ENCODE measurements around the gene ARHGEF12. TPM values are rescaled to one million over a fixed set of nuclear protein-coding genes. Genes with fewer than 3 reads are reported as not detected.

ARHGEF12 gene
- polyA plus RNA-seq, 2 donors: 15.3 to 17.9 TPM

DNA sequence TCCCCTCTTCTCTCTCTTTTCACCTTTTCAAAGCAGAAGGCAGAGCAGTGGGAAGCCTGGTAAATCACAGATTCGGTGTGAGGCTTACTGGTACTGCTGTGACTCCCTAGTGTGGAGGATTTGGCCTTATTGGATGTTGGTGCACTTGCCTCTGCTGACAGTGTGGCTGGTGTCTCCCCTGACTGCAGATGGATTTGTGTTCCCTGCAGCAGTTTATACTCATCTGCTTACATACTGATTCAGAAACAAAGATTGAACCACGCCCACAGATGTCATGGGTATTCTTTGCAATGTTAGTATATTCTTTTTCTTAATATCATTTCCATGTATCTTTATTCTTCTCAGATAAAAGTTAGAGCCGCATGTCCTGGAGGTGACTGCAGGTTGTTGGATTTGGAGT is 148.5 kb downstream of the ARHGEF12 start:
- Histone ChIP-seq H3K9me3 (ENCODE audit: control insufficient read depth in 2 of 2, insufficient read depth in 1 of 2, low read depth in 1 of 2, low read length in 1 of 2) (no peaks in the 10 kb centered on the region), H3K4me1 (ENCODE audit: control insufficient read depth in 2 of 2, insufficient read depth in 2 of 2, low read length in 1 of 2) (no peaks in the 10 kb centered on the region), H3K4me3 (ENCODE audit: low read depth in 1 of 2, low read length in 2 of 2) (no peak overlapping the region), H3K27ac (ENCODE audit: low read depth in 2 of 2, low read length in 1 of 2) (no peak overlapping the region), H3K27me3 (ENCODE audit: control insufficient read depth in 1 of 2, insufficient read depth in 2 of 2, low read length in 2 of 2) (no peaks in the 10 kb centered on the region), H3K36me3 (ENCODE audit: control insufficient read depth in 2 of 2, insufficient read depth in 2 of 2, low read length in 1 of 2) (peaks cover 14 to 22% of the 10 kb centered on the region in 2 donors)
- WGBS, 2 donors: 71 to 85% methylated on average over 3 of the region's 3 CpGs

DNA sequence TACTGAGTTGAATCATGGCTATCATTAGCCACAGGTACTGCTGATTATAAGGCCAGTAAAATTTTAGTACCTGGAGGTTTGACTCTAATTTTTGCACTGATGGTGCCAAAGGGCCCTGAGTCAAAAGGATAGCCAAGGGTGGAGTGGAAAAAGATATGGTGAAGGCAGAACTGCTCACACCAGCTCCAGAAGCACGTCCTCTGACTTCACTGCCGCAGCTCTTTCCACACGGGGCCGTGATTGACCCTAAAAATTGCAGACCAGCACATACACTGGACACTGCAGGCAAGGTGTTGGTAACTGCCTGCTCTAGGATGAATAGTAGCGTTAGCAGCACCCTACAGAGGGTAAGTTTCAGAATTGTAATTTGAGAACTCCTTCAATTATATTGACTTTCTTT is 149.9 kb downstream of the ARHGEF12 start:
- no peak overlapping the region for H3K4me3 ChIP-seq (ENCODE audit: low read depth in 1 of 2, low read length in 2 of 2)
- no peak overlapping the region for H3K27ac ChIP-seq (ENCODE audit: low read depth in 2 of 2, low read length in 1 of 2)
- no peaks in the 10 kb centered on the region for H3K9me3 ChIP-seq (ENCODE audit: control insufficient read depth in 2 of 2, insufficient read depth in 1 of 2, low read depth in 1 of 2, low read length in 1 of 2)
- peaks cover 9 to 17% of the 10 kb centered on the region in 2 donors for H3K36me3 ChIP-seq (ENCODE audit: control insufficient read depth in 2 of 2, insufficient read depth in 2 of 2, low read length in 1 of 2)
- WGBS, 2 donors: 91 to 94% methylated on average over 5 of the region's 5 CpGs
- H3K4me1 ChIP-seq (ENCODE audit: control insufficient read depth in 2 of 2, insufficient read depth in 2 of 2, low read length in 1 of 2): no peaks in the 10 kb centered on the region
- H3K27me3 ChIP-seq (ENCODE audit: control insufficient read depth in 1 of 2, insufficient read depth in 2 of 2, low read length in 2 of 2): no peaks in the 10 kb centered on the region

DNA sequence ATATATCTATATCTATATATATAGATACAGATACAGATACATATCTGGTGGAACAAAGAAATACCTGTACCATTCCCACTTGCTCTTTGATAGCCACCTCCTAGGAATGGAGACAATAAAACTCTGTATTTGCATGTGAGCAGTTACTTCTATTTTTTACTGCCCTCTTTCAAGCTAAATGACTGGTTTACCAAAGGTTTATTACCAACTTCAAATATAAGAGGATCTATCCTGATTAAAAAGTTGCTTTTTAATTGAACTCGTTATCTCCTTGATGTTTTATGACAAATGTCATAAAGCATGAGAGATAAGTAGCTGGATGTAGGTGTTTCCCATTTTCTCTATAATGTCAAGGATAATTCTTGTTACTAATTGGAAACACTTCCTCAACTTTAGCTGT is 153.6 kb downstream of the ARHGEF12 start:
- Histone ChIP-seq H3K4me1 (ENCODE audit: control insufficient read depth in 2 of 2, insufficient read depth in 2 of 2, low read length in 1 of 2) (no peaks in the 10 kb centered on the region), H3K4me3 (ENCODE audit: low read depth in 1 of 2, low read length in 2 of 2) (no peak overlapping the region), H3K27me3 (ENCODE audit: control insufficient read depth in 1 of 2, insufficient read depth in 2 of 2, low read length in 2 of 2) (no peaks in the 10 kb centered on the region), H3K9me3 (ENCODE audit: control insufficient read depth in 2 of 2, insufficient read depth in 1 of 2, low read depth in 1 of 2, low read length in 1 of 2) (no peaks in the 10 kb centered on the region), H3K27ac (ENCODE audit: low read depth in 2 of 2, low read length in 1 of 2) (no peak overlapping the region), H3K36me3 (ENCODE audit: control insufficient read depth in 2 of 2, insufficient read depth in 2 of 2, low read length in 1 of 2) (peaks cover 3 to 8% of the 10 kb centered on the region in 2 donors)
- 78 to 96% methylated on average over 1 of the region's 1 CpG for WGBS, 2 donors

DNA sequence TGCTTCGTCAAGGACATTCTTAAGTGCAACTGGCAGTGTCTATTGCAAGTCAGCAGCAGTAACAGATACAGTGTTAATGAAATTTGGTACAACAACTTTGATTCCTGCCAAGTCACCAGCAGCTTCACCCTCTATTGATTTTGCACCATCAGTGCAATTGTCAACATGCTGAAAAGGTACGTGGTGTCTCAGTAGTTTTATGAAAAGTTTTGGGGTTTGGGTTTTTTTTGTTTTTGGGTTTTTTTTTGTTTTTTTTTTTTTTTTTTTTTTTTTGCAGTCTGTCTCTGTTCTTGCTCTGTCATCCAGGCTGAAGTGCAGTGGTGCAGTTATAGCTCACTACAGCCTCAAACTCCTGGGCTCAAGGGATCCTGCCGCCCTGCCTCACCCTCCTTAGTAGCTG is 156.3 kb downstream of the ARHGEF12 start:
- Histone ChIP-seq H3K4me3 (ENCODE audit: low read depth in 1 of 2, low read length in 2 of 2) (no peak overlapping the region), H3K9me3 (ENCODE audit: control insufficient read depth in 2 of 2, insufficient read depth in 1 of 2, low read depth in 1 of 2, low read length in 1 of 2) (no peaks in the 10 kb centered on the region), H3K27ac (ENCODE audit: low read depth in 2 of 2, low read length in 1 of 2) (no peak overlapping the region), H3K27me3 (ENCODE audit: control insufficient read depth in 1 of 2, insufficient read depth in 2 of 2, low read length in 2 of 2) (no peaks in the 10 kb centered on the region), H3K4me1 (ENCODE audit: control insufficient read depth in 2 of 2, insufficient read depth in 2 of 2, low read length in 1 of 2) (no peaks in the 10 kb centered on the region), H3K36me3 (ENCODE audit: control insufficient read depth in 2 of 2, insufficient read depth in 2 of 2, low read length in 1 of 2) (peaks cover 0 to 1% of the 10 kb centered on the region in 2 donors)
- 74 to 75% methylated on average over 3 of the region's 3 CpGs for WGBS, 2 donors

DNA sequence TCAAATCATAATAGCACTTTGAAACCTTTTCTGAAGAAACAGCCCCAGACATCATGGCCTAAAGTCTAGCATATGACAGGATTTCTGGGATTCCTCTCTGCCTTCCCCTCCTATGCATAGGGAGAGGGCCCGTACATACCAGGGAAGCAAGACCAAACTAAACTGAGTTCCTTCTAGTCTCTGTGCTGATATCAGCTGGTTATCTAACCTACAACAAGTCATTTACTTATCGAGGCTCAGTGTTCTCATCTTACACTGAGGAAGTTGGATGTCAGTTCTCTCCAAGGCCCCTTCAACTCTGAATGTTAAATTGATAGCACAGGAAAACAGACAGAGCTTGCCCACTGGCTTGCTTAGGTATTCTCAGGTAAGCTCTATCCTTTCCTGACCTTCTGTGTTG is 158.4 kb downstream of the ARHGEF12 start:
- Histone ChIP-seq H3K27me3 (ENCODE audit: control insufficient read depth in 1 of 2, insufficient read depth in 2 of 2, low read length in 2 of 2) (no peaks in the 10 kb centered on the region), H3K27ac (ENCODE audit: low read depth in 2 of 2, low read length in 1 of 2) (no peak overlapping the region), H3K4me1 (ENCODE audit: control insufficient read depth in 2 of 2, insufficient read depth in 2 of 2, low read length in 1 of 2) (no peaks in the 10 kb centered on the region), H3K36me3 (ENCODE audit: control insufficient read depth in 2 of 2, insufficient read depth in 2 of 2, low read length in 1 of 2) (no peaks in the 10 kb centered on the region), H3K4me3 (ENCODE audit: low read depth in 1 of 2, low read length in 2 of 2) (no peak overlapping the region), H3K9me3 (ENCODE audit: control insufficient read depth in 2 of 2, insufficient read depth in 1 of 2, low read depth in 1 of 2, low read length in 1 of 2) (no peaks in the 10 kb centered on the region)
- WGBS, 2 donors: 49 to 66% methylated on average over 2 of the region's 2 CpGs

DNA sequence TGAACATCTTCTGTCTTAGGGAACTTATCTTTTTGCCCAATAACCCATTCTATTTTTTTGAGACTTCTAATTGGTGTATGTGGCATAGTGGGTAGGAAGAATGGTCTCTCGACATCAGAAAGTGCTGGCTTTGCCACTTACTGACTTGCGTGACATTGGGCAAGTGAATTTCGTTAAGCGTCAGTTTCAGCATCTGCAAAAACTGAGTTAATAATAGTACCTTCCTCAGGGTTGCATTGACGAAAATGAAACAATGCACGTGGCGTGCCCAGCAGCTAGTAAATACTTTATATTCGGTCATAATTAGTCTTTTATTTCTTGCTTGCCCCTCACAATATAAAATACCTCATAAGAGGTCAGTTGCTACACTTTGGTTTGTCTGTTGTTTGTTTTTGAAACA is 162.9 kb downstream of the ARHGEF12 start:
- Histone ChIP-seq H3K27ac (ENCODE audit: low read depth in 2 of 2, low read length in 1 of 2) (no peak overlapping the region), H3K4me3 (ENCODE audit: low read depth in 1 of 2, low read length in 2 of 2) (no peak overlapping the region), H3K36me3 (ENCODE audit: control insufficient read depth in 2 of 2, insufficient read depth in 2 of 2, low read length in 1 of 2) (no peaks in the 10 kb centered on the region), H3K27me3 (ENCODE audit: control insufficient read depth in 1 of 2, insufficient read depth in 2 of 2, low read length in 2 of 2) (no peaks in the 10 kb centered on the region), H3K4me1 (ENCODE audit: control insufficient read depth in 2 of 2, insufficient read depth in 2 of 2, low read length in 1 of 2) (no peaks in the 10 kb centered on the region), H3K9me3 (ENCODE audit: control insufficient read depth in 2 of 2, insufficient read depth in 1 of 2, low read depth in 1 of 2, low read length in 1 of 2) (no peaks in the 10 kb centered on the region)
- 90 to 92% methylated on average over 8 of the region's 8 CpGs for WGBS, 2 donors

DNA sequence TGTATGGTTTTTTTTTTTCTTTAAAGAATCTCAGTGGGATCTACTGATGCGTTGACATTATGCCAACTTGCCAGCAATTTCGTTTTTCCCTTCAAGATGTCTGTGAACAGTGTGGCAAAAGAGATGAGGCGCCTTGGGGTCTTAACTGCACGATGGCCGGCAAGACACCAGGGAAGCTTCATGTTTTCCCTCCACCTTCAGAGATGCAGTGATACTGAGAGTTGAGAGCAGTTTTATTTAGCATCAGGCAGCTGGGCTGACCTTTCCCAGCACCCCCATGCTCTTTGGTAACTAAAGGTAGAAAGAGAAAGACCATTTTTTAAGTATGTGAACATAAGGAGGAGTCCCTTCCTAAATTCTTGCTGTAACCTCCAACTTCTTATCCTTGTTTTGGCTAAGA is 163.6 kb downstream of the ARHGEF12 start:
- Histone ChIP-seq H3K4me3 (ENCODE audit: low read depth in 1 of 2, low read length in 2 of 2) (no peak overlapping the region), H3K27ac (ENCODE audit: low read depth in 2 of 2, low read length in 1 of 2) (no peak overlapping the region), H3K9me3 (ENCODE audit: control insufficient read depth in 2 of 2, insufficient read depth in 1 of 2, low read depth in 1 of 2, low read length in 1 of 2) (no peaks in the 10 kb centered on the region), H3K36me3 (ENCODE audit: control insufficient read depth in 2 of 2, insufficient read depth in 2 of 2, low read length in 1 of 2) (no peaks in the 10 kb centered on the region), H3K27me3 (ENCODE audit: control insufficient read depth in 1 of 2, insufficient read depth in 2 of 2, low read length in 2 of 2) (no peaks in the 10 kb centered on the region), H3K4me1 (ENCODE audit: control insufficient read depth in 2 of 2, insufficient read depth in 2 of 2, low read length in 1 of 2) (no peaks in the 10 kb centered on the region)
- 76 to 80% methylated on average over 5 of the region's 5 CpGs for WGBS, 2 donors

DNA sequence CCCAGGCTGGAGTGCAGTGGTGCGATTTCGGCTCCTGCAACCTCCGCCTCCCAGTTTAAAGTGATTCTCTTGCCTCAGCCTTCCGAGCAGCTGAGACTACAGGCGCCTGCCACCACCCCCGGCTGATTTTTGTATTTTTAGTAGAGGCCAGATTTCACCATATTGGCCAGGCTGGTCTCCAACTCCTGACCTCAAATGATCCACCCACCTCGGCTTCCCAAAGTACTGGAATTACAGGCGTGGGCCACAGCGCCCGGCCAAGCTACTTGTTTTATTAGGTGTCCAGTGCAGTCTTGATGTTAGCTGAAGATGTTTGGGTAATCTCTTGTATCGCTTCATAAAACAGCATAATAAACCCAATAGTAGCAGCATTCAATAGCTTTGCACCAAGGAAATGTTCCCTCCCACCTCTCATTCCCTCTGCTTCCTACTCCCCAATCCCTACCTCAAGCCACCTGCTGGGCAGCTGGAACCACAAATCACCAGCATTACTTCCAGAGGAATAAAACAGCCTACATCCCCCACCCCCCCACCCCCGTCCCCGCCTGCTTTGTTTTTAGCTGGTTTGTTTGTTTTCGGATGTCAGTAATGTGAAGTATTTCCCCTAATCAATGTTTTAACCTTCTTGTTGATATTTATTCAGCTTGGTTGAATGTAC is 164.3 kb downstream of the ARHGEF12 start:
- Histone ChIP-seq H3K9me3 (ENCODE audit: control insufficient read depth in 2 of 2, insufficient read depth in 1 of 2, low read depth in 1 of 2, low read length in 1 of 2) (no peaks in the 10 kb centered on the region), H3K36me3 (ENCODE audit: control insufficient read depth in 2 of 2, insufficient read depth in 2 of 2, low read length in 1 of 2) (no peaks in the 10 kb centered on the region), H3K27ac (ENCODE audit: low read depth in 2 of 2, low read length in 1 of 2) (no peak overlapping the region), H3K27me3 (ENCODE audit: control insufficient read depth in 1 of 2, insufficient read depth in 2 of 2, low read length in 2 of 2) (no peaks in the 10 kb centered on the region), H3K4me3 (ENCODE audit: low read depth in 1 of 2, low read length in 2 of 2) (no peak overlapping the region), H3K4me1 (ENCODE audit: control insufficient read depth in 2 of 2, insufficient read depth in 2 of 2, low read length in 1 of 2) (no peaks in the 10 kb centered on the region)
- 60 to 62% methylated on average over 14 of the region's 14 CpGs for WGBS, 2 donors

DNA sequence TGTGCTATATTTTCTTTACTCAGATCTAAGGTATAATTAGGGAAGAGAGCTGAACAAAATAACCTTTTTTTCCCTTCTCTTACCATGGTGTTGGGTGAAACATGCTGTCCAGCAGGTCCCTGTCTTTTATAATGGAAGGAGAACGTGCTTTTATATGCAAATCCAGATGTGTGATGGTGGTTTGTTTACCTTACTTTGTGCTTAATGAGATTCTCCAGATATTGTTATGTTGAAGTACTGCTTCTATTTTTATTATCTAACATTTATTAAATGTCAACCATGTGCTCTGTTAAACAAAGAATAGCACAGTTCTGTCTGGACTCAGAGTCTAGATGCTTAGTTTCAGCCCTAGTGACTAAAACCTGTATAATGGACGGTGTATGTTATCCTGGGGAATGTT is 165.2 kb downstream of the ARHGEF12 start:
- no peaks in the 10 kb centered on the region for H3K4me1 ChIP-seq (ENCODE audit: control insufficient read depth in 2 of 2, insufficient read depth in 2 of 2, low read length in 1 of 2)
- no peaks in the 10 kb centered on the region for H3K36me3 ChIP-seq (ENCODE audit: control insufficient read depth in 2 of 2, insufficient read depth in 2 of 2, low read length in 1 of 2)
- no peaks in the 10 kb centered on the region for H3K9me3 ChIP-seq (ENCODE audit: control insufficient read depth in 2 of 2, insufficient read depth in 1 of 2, low read depth in 1 of 2, low read length in 1 of 2)
- H3K27ac ChIP-seq (ENCODE audit: low read depth in 2 of 2, low read length in 1 of 2): no peak overlapping the region
- no peaks in the 10 kb centered on the region for H3K27me3 ChIP-seq (ENCODE audit: control insufficient read depth in 1 of 2, insufficient read depth in 2 of 2, low read length in 2 of 2)
- no peak overlapping the region for H3K4me3 ChIP-seq (ENCODE audit: low read depth in 1 of 2, low read length in 2 of 2)
- WGBS, 2 donors: 41 to 42% methylated on average over 2 of the region's 2 CpGs

DNA sequence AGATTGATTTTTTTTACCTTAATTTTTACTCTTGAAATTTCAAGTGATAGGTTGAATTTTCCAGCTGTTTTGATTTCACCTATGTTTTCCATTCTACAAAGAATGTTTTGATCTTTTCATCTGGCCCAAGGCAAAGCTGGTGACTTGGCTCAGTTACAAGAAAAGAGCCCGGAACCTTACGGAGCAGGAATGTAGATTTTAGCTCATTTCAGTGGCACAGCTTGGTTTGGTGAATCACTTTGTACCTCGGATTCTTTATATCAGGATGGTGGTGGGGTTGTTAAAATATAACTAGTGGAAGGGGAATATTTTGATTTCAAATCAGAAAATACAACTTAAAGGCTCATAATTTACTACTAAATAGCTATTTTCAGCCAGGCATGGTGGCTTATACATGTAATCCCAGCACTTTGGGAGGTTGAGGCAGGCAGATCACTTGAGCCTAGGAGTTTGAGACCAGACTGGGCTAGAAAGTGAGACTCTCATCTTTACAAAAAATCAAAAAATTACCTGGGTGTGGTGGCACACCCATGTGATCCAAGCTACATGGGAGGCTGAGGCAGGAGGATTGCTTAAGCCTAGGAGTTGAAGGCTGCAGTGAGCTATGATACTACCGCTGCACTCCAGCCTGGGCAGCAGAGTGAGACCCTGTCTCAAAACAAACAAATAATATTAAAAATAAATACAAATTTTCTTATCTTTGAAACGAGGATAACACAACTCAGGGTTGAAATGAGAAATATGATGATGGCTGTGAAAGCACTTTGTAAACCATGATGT is 166.0 kb downstream of the ARHGEF12 start:
- 47 to 56% methylated on average over 5 of the region's 5 CpGs for WGBS, 2 donors
- H3K9me3 ChIP-seq (ENCODE audit: control insufficient read depth in 2 of 2, insufficient read depth in 1 of 2, low read depth in 1 of 2, low read length in 1 of 2): no peaks in the 10 kb centered on the region
- H3K36me3 ChIP-seq (ENCODE audit: control insufficient read depth in 2 of 2, insufficient read depth in 2 of 2, low read length in 1 of 2): no peaks in the 10 kb centered on the region
- no peak overlapping the region for H3K4me3 ChIP-seq (ENCODE audit: low read depth in 1 of 2, low read length in 2 of 2)
- no peaks in the 10 kb centered on the region for H3K4me1 ChIP-seq (ENCODE audit: control insufficient read depth in 2 of 2, insufficient read depth in 2 of 2, low read length in 1 of 2)
- H3K27ac ChIP-seq (ENCODE audit: low read depth in 2 of 2, low read length in 1 of 2): no peak overlapping the region
- H3K27me3 ChIP-seq (ENCODE audit: control insufficient read depth in 1 of 2, insufficient read depth in 2 of 2, low read length in 2 of 2): no peaks in the 10 kb centered on the region

Data from esophagus (tissue), 2 donors.